Activated naive CD4-positive, alpha-beta T cell treated with anti-CD3 and anti-CD28 coated beads, Interleukin-2, amount 10 ng/mL, durations not matched to agents 7 days and 5 days (primary cell): ENCODE measurements around the gene SEC22C.
"Not testable (repeated sequence)": the region's sequence is repeated elsewhere in the genome, so short reads cannot be mapped to it uniquely, and the experiment has no call there.

ENCODE experiments used
- CTCF ChIA-PET: fragments of 350-600 bp; sonication (Branson Sonifier 250); formaldehyde crosslinking; loops from one replicate; lab custom pipeline; 2021; ENCODE audit warnings: antibody characterized with exemption; lab: Charles Lee
- DNase-seq: peaks from one replicate; pipeline ENCODE4 v3.0.0-alpha.2; 2020
- H3K27ac Mint-ChIP-seq: one replicate; pipeline ENCODE4 v1.8.0; 2021; ENCODE audit warnings: mild to moderate bottlenecking, moderate library complexity, mixed read lengths
- H3K27me3 Mint-ChIP-seq: one replicate; pipeline ENCODE4 v1.8.0; 2021; ENCODE audit warnings: mild to moderate bottlenecking, mixed read lengths
- H3K36me3 Mint-ChIP-seq: one replicate; pipeline ENCODE4 v1.8.0; 2021; ENCODE audit warnings: mixed read lengths
- H3K4me1 Mint-ChIP-seq: one replicate; pipeline ENCODE4 v1.8.0; 2021; ENCODE audit warnings: mixed read lengths
- H3K4me3 Mint-ChIP-seq: one replicate; pipeline ENCODE4 v1.8.0; 2021; ENCODE audit warnings: mild to moderate bottlenecking, moderate library complexity, mixed read lengths
- H3K9me3 Mint-ChIP-seq: one replicate; pipeline ENCODE4 v1.8.0; 2021; ENCODE audit warnings: mixed read lengths

Gene SEC22C

GRCh38 chr3:42562047-42562907 lies 19.5 kb downstream of the SEC22C start:
- DNase-seq: no peak

DNA sequence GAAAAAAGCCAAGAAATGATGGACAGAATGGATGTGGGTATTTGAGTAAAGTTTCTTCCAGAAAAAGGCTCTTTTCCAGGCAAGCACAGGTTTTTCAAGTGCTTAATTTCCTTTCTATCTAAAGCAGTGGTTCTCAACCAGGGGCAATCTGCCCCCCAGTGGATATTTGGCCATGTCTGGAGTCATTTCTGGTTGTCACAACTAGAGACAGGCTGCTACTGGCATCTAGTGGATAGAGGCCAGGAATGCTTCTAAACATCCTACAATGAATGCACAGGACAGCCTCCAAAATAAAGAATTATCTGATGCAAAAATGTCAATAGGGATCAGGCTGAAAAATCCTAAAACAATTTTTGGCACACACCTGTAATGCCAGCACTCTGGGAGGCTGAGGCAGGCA lies 23.9 kb downstream of the SEC22C start:
- DNase-seq: peak; percentile 58
- no peaks in the 10 kb centered on the region for H3K9me3 Mint-ChIP-seq
- peaks cover 52% of the 10 kb centered on the region for H3K36me3 Mint-ChIP-seq
- H3K4me1 Mint-ChIP-seq: peaks cover 34% of the 10 kb centered on the region
- no peak overlapping the region for H3K4me3 Mint-ChIP-seq
- no peaks in the 10 kb centered on the region for H3K27me3 Mint-ChIP-seq
- H3K27ac Mint-ChIP-seq: peak overlapping the region; percentile 71
- CTCF ChIA-PET: interaction anchor here (0.7 to 1.1 kb wide), 3 partner anchors 11 to 44 kb away, joined by 3 to 4 read pairs (median 3); no protein-coding TSS in a partner anchor

More at GRCh38 chr3:42562047-42562907, 19.5 kb downstream of the SEC22C start:
- Mint-ChIP-seq H3K4me1 (peaks cover 8% of the 10 kb centered on the region), H3K4me3 (no peak overlapping the region), H3K27me3 (no peaks in the 10 kb centered on the region), H3K9me3 (no peaks in the 10 kb centered on the region), H3K27ac (no peak overlapping the region), H3K36me3 (peaks cover 40% of the 10 kb centered on the region)
- CTCF ChIA-PET: interaction anchor here (1.2 to 1.7 kb wide), 2 partner anchors 15 to 52 kb away, joined by 3 to 6 read pairs; no protein-coding TSS in a partner anchor

DNA sequence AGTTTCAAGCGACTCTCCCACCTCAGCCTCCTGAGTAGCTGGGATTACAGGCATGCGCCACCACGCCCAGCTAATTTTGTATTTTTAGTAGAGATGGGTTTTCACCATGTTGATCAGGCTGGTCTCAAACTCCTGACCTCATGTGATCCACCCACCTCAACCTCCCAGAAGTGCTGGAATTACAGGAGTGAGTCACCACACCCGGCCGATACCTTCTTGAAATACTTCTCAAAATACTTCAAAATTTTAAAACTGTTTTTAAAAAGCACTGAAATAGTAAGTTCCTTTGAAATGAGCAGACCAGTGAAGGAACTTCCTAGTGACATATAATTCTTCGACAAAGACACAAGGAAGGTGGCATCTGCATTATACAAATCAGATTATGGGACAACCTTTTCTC lies 24.9 kb downstream of the SEC22C start:
- not testable (repeated sequence) for H3K4me3 Mint-ChIP-seq, DNase-seq, H3K9me3 Mint-ChIP-seq, H3K27me3 Mint-ChIP-seq
- CTCF ChIA-PET: interaction anchor here (0.6 to 1.2 kb wide), 6 partner anchors 10 to 55 kb away, joined by 3 to 4 read pairs (median 3); partner anchors contain the start of gene VIPR1
- peaks cover 50% of the 10 kb centered on the region for H3K36me3 Mint-ChIP-seq
- peak overlapping the region; percentile 99 for H3K27ac Mint-ChIP-seq
- peaks cover 34% of the 10 kb centered on the region for H3K4me1 Mint-ChIP-seq

DNA sequence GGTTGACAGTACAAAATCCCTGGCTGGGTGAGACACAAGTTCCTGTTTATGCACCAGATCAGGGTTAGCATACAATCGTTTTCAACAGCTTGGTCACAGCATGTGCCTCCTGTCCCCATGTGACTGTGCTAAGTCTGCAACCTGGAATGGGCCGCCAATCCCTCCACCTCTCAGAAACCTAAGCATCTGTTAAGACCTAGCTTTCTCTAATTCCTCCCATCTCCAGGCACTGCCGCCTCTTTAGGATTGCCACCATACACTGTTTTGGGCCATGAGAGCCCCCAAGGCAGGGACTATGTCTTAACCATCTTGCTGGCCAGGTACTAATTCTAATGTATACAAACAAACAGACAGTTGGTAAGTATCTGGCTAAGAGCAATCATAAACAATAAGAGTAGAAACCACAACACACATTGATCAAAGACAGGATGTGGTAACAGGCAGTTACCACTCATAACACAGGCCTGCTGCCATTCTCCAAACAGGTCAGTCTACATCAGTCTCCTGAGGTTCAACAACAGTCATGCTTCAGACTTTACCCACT lies 25.6 kb downstream of the SEC22C start:
- peaks cover 34% of the 10 kb centered on the region for H3K4me1 Mint-ChIP-seq

GRCh38 chr3:42552830-42553229 lies 28.9 kb downstream of the SEC22C start:
- no peak overlapping the region for H3K27ac Mint-ChIP-seq
- H3K27me3 Mint-ChIP-seq: no peaks in the 10 kb centered on the region
- peaks cover 44% of the 10 kb centered on the region for H3K36me3 Mint-ChIP-seq
- no peaks in the 10 kb centered on the region for H3K9me3 Mint-ChIP-seq
- H3K4me1 Mint-ChIP-seq: peaks cover 35% of the 10 kb centered on the region
- no peak for DNase-seq
- no peak overlapping the region for H3K4me3 Mint-ChIP-seq
- CTCF ChIA-PET: interaction anchor here (0.7 to 3.2 kb wide), 6 partner anchors 13 to 50 kb away, joined by 3 to 16 read pairs (median 3); partner anchors contain the start of gene VIPR1

More for the DNA sequence above, 25.6 kb downstream of the SEC22C start:
- CTCF ChIA-PET: interaction anchor here (1.0 to 1.2 kb wide), 2 partner anchors 9 to 54 kb away, joined by 3 read pairs; partner anchors contain the start of gene VIPR1
- Mint-ChIP-seq H3K4me3 (peak overlapping the region; percentile 49), H3K9me3 (no peaks in the 10 kb centered on the region), H3K36me3 (peaks cover 51% of the 10 kb centered on the region), H3K27ac (peak overlapping the region; percentile 99), H3K27me3 (no peaks in the 10 kb centered on the region)
- DNase-seq: peak; percentile 73

GRCh38 chr3:42550250-42550649 lies 31.5 kb downstream of the SEC22C start:
- no peaks in the 10 kb centered on the region for H3K9me3 Mint-ChIP-seq
- peaks cover 33% of the 10 kb centered on the region for H3K36me3 Mint-ChIP-seq
- no peak overlapping the region for H3K27ac Mint-ChIP-seq
- peaks cover 9% of the 10 kb centered on the region for H3K4me1 Mint-ChIP-seq
- no peak for DNase-seq
- CTCF ChIA-PET: interaction anchor here (0.7 to 8.4 kb wide), 5 partner anchors 15 to 194 kb away, joined by 3 to 80 read pairs (median 4); partner anchors contain the start of gene VIPR1
- no peak overlapping the region for H3K4me3 Mint-ChIP-seq
- H3K27me3 Mint-ChIP-seq: no peaks in the 10 kb centered on the region

GRCh38 chr3:42549131-42549530 lies 32.6 kb downstream of the SEC22C start:
- no peaks in the 10 kb centered on the region for H3K9me3 Mint-ChIP-seq
- H3K4me1 Mint-ChIP-seq: peaks cover 4% of the 10 kb centered on the region
- H3K27ac Mint-ChIP-seq: no peak overlapping the region
- no peak overlapping the region for H3K4me3 Mint-ChIP-seq
- H3K27me3 Mint-ChIP-seq: no peaks in the 10 kb centered on the region
- CTCF ChIA-PET: interaction anchor here (1.1 to 8.4 kb wide), 7 partner anchors 8 to 52 kb away, joined by 3 to 80 read pairs (median 4); partner anchors contain the start of genes SS18L2 and VIPR1
- no peak for DNase-seq
- peaks cover 29% of the 10 kb centered on the region for H3K36me3 Mint-ChIP-seq

GRCh38 chr3:42547401-42547945 lies 34.3 kb downstream of the SEC22C start:
- Mint-ChIP-seq H3K36me3 (peaks cover 16% of the 10 kb centered on the region), H3K4me1 (peaks cover 3% of the 10 kb centered on the region), H3K4me3 (no peak overlapping the region), H3K27me3 (no peaks in the 10 kb centered on the region), H3K27ac (peak overlapping the region; percentile 16), H3K9me3 (no peaks in the 10 kb centered on the region)
- DNase-seq: peak; percentile 73
- CTCF ChIA-PET: interaction anchor here (0.7 to 8.4 kb wide), 18 partner anchors 8 to 300 kb away, joined by 3 to 80 read pairs (median 4); partner anchors contain the start of gene VIPR1

DNA sequence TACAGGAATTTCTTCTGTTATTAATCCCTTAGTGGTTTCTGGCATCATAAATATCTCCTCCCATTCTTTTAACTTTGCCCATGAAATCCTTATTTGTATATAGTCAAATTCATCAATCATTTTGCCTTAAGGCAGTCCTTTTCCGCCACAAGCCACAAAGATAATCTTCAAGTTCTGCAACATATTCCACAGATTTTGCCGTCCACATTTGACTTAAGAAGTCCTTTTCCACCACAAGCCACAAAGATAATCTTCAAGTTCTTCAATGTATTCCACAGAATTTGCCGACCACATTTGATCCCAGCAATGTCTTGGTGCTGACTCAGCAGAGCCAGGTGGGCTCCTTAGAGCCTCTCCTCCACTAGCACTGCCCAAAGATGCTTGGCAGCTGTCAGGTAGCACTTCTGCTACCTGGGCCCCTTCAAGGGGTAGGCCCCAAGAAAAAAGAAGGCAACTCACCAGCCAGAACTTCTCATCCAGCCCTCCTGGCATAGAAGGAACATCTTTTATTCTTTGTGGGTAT lies 35.0 kb downstream of the SEC22C start:
- CTCF ChIA-PET: interaction anchor here (0.7 to 8.4 kb wide), 17 partner anchors 9 to 300 kb away, joined by 3 to 80 read pairs (median 5); partner anchors contain the start of gene VIPR1

DNA sequence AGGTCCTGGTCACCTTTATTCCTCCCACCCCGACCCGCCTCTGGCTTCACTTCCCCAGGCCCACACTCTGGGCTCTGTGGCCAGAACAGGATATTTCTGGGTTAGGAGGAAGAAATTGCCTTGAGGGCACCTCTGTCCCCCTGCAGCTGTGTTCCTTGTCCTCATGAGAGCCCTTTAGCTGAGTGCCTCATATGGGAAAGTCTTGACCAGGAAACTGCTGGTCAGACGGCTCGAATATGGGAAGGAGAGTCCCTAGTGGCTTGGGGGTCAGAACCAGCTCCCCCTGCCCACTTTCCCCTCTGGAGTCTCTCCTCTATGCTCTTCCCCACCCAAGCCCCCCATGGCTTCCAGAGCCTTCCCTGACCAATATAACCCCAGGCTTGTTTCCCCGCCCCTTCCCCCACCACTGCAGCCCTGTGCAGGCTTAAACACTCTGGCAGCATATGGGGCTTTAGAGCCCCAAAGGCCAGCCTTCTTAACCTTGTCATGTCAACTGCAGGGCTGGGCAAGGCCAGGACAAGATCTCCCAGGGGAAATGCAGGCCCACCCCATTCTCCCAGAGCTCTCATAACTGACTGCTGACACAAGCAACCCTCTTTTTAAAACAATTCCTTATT lies 36.4 kb downstream of the SEC22C start:
- Mint-ChIP-seq H3K4me1 (peaks cover 1% of the 10 kb centered on the region), H3K4me3 (no peak overlapping the region), H3K36me3 (peaks cover 10% of the 10 kb centered on the region), H3K27me3 (peaks cover 7% of the 10 kb centered on the region), H3K27ac (no peak overlapping the region), H3K9me3 (no peaks in the 10 kb centered on the region)
- DNase-seq: no peak
- CTCF ChIA-PET: interaction anchor here (1.2 to 8.4 kb wide), 5 partner anchors 8 to 44 kb away, joined by 3 to 80 read pairs (median 5); partner anchors contain the start of gene VIPR1

More for the DNA sequence above, 35.0 kb downstream of the SEC22C start:
- Mint-ChIP-seq H3K4me1 (peaks cover 3% of the 10 kb centered on the region), H3K27ac (no peak overlapping the region), H3K4me3 (no peak overlapping the region), H3K27me3 (peaks cover 5% of the 10 kb centered on the region), H3K36me3 (peaks cover 14% of the 10 kb centered on the region), H3K9me3 (no peaks in the 10 kb centered on the region)
- no peak for DNase-seq

GRCh38 chr3:42544492-42545283 lies 37.1 kb downstream of the SEC22C start:
- H3K4me1 Mint-ChIP-seq: peaks cover 3% of the 10 kb centered on the region
- H3K36me3 Mint-ChIP-seq: peaks cover 10% of the 10 kb centered on the region
- no peak overlapping the region for H3K4me3 Mint-ChIP-seq

DNA sequence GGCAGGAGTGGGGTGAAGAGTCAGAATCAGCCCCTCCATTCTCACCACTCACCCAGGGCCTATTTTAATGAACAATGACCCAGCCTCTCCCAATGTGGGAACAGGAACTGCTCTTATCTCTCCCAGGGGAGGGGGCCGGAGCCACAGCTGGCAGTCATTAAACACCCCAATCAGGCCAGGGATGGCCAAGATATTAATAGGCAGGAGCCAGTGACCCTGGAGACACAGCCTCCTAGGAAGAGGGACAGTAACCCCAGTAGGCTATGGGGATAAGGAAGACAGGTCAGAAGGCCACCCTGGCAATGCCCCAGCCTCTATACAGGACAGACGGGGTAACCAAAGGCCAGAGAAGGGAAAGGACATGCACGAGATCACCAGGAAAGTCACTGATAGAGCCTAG lies 40.7 kb downstream of the SEC22C start:
- Mint-ChIP-seq H3K27me3 (peaks cover 15% of the 10 kb centered on the region), H3K36me3 (no peaks in the 10 kb centered on the region)

More at GRCh38 chr3:42544492-42545283, 37.1 kb downstream of the SEC22C start:
- H3K27ac Mint-ChIP-seq: no peak overlapping the region
- no peaks in the 10 kb centered on the region for H3K9me3 Mint-ChIP-seq
- H3K27me3 Mint-ChIP-seq: peaks cover 7% of the 10 kb centered on the region
- no peak for DNase-seq
- CTCF ChIA-PET: interaction anchor here (1.2 to 8.4 kb wide), 4 partner anchors 9 to 297 kb away, joined by 3 to 80 read pairs (median 30); partner anchors contain the start of gene VIPR1

More for the DNA sequence above, 40.7 kb downstream of the SEC22C start:
- Mint-ChIP-seq H3K9me3 (no peaks in the 10 kb centered on the region), H3K4me3 (no peak overlapping the region), H3K4me1 (peaks cover 19% of the 10 kb centered on the region), H3K27ac (no peak overlapping the region)
- no peak for DNase-seq
- CTCF ChIA-PET: interaction anchor here (1.0 to 9.6 kb wide), 7 partner anchors 8 to 101 kb away, joined by 3 to 113 read pairs (median 4); partner anchors contain the start of gene VIPR1
